HEK293 (cell line): ENCODE results near the gene LMO3.

Experiments used
- CTCF ChIA-PET: fragments of 350-600 bp; formaldehyde crosslinking; extraction: SDS; loops from one replicate; lab custom pipeline; 2021; ENCODE audit warnings: antibody characterized with exemption; lab: Yijun Ruan, JAX
- POLR2A ChIA-PET: fragments of 300-600 bp; formaldehyde crosslinking; extraction: SDS; loops from one replicate; lab custom pipeline; 2020; ENCODE audit warnings: antibody characterized with exemption, inconsistent platforms; lab: Yijun Ruan, JAX
- H3K27ac ChIP-seq: fragments of 200-500 bp; sonication (Bioruptor generic); 2 replicates; pipeline ENCODE4 v1.5.1; 2014; ENCODE audit warnings: low read depth, low read length, control low read depth, inconsistent platforms; ENCODE audit errors: extremely low read depth
- H3K36me3 ChIP-seq, 2 experiments: fragments of 200-500 bp in 1 of 2; sonication (Bioruptor generic) in 1 of 2; 1 replicate in 1 of 2; 2 replicates in 1 of 2; pipeline ENCODE4 v1.5.1; 2014 to 2017; ENCODE audit warnings: inconsistent platforms in 2 of 2, low read length in 2 of 2; ENCODE audit not compliant: control insufficient read depth in 2 of 2, insufficient read depth in 1 of 2
- H3K4me1 ChIP-seq: fragments of 200-500 bp; sonication (Bioruptor generic); 2 replicates; pipeline ENCODE4 v1.5.1; 2014; ENCODE audit warnings: mild to moderate bottlenecking, low read length, inconsistent platforms; ENCODE audit not compliant: control insufficient read depth, insufficient read depth
- H3K4me3 ChIP-seq: 2 replicates; pipeline ENCODE4 v1.5.1; 2011; ENCODE audit warnings: low read depth, mild to moderate bottlenecking, control low read depth, low read length, moderate library complexity
- H3K9me3 ChIP-seq: fragments of 200-500 bp; sonication (Bioruptor generic); 2 replicates; pipeline ENCODE4 v1.5.1; 2014; ENCODE audit warnings: low read depth, low read length, inconsistent platforms; ENCODE audit not compliant: control insufficient read depth, insufficient read depth
- KLF8 ChIP-seq: fragments of 450-650 bp; formaldehyde crosslinking; IDR thresholded peaks from 2 replicates; pipeline ENCODE4 v1.5.1; 2016; ENCODE audit warnings: missing biosample characterization, missing genetic modification characterization
- MYNN ChIP-seq: fragments of 450-650 bp; formaldehyde crosslinking; IDR thresholded peaks from 2 replicates; pipeline ENCODE4 v1.5.1; 2016; ENCODE audit warnings: missing biosample characterization, missing genetic modification characterization, borderline replicate concordance
- PRDM2 ChIP-seq: fragments of 450-650 bp; formaldehyde crosslinking; IDR thresholded peaks from 2 replicates; pipeline ENCODE4 v1.5.1; 2016; ENCODE audit warnings: missing biosample characterization, missing genetic modification characterization, borderline replicate concordance
- SP2 ChIP-seq: fragments of 450-650 bp; formaldehyde crosslinking; IDR thresholded peaks from 2 replicates; pipeline ENCODE4 v1.5.1; 2016; ENCODE audit warnings: missing biosample characterization, missing genetic modification characterization
- TCF7L2 ChIP-seq: IDR thresholded peaks from 2 replicates; pipeline ENCODE4 v1.6.1; 2011; ENCODE audit warnings: low read depth, mild to moderate bottlenecking, inconsistent platforms, low read length, moderate library complexity, borderline replicate concordance
- ZNF10 ChIP-seq: fragments of 450-650 bp; formaldehyde crosslinking; IDR thresholded peaks from 2 replicates; pipeline ENCODE4 v1.5.1; 2017; ENCODE audit warnings: missing biosample characterization, missing genetic modification characterization
- ZNF140 ChIP-seq: fragments of 450-650 bp; formaldehyde crosslinking; IDR thresholded peaks from 2 replicates; pipeline ENCODE4 v1.5.1; 2016; ENCODE audit warnings: missing biosample characterization, missing genetic modification characterization
- ZNF155 ChIP-seq: fragments of 450-650 bp; formaldehyde crosslinking; IDR thresholded peaks from 2 replicates; pipeline ENCODE4 v1.5.1; 2016; ENCODE audit warnings: missing biosample characterization, missing genetic modification characterization
- ZNF202 ChIP-seq: fragments of 450-650 bp; formaldehyde crosslinking; IDR thresholded peaks from 2 replicates; pipeline ENCODE4 v1.5.1; 2016; ENCODE audit warnings: missing biosample characterization, missing genetic modification characterization, borderline replicate concordance
- ZNF266 ChIP-seq: fragments of 450-650 bp; formaldehyde crosslinking; IDR thresholded peaks from 2 replicates; pipeline ENCODE4 v1.5.1; 2016; ENCODE audit warnings: missing biosample characterization, missing genetic modification characterization, low read depth
- ZNF280D ChIP-seq: fragments of 450-650 bp; formaldehyde crosslinking; IDR thresholded peaks from 2 replicates; pipeline ENCODE4 v1.5.1; 2016; ENCODE audit warnings: missing biosample characterization, missing genetic modification characterization
- ZNF341 ChIP-seq: fragments of 450-650 bp; formaldehyde crosslinking; IDR thresholded peaks from 2 replicates; pipeline ENCODE4; 2016; ENCODE audit warnings: low read depth, missing biosample characterization, missing genetic modification characterization
- ZNF416 ChIP-seq: fragments of 450-650 bp; formaldehyde crosslinking; IDR thresholded peaks from 2 replicates; pipeline ENCODE4 v1.5.1; 2016; ENCODE audit warnings: missing biosample characterization, missing genetic modification characterization
- ZNF548 ChIP-seq: fragments of 450-650 bp; formaldehyde crosslinking; IDR thresholded peaks from 2 replicates; pipeline ENCODE4 v1.5.1; 2016; ENCODE audit warnings: missing biosample characterization, missing genetic modification characterization
- ZNF549 ChIP-seq: fragments of 450-650 bp; IDR thresholded peaks from 2 replicates; pipeline ENCODE4 v1.5.1; 2018; ENCODE audit warnings: missing biosample characterization, missing genetic modification characterization, mild to moderate bottlenecking, inconsistent platforms, moderate library complexity
- ZNF560 ChIP-seq: fragments of 450-650 bp; formaldehyde crosslinking; IDR thresholded peaks from 2 replicates; pipeline ENCODE4 v1.5.1; 2017; ENCODE audit warnings: missing biosample characterization, missing genetic modification characterization, borderline replicate concordance
- ZNF624 ChIP-seq: fragments of 450-650 bp; formaldehyde crosslinking; IDR thresholded peaks from 2 replicates; pipeline ENCODE4 v1.5.1; 2017; ENCODE audit warnings: missing biosample characterization, missing genetic modification characterization
- ZNF747 ChIP-seq: fragments of 450-650 bp; formaldehyde crosslinking; IDR thresholded peaks from 2 replicates; pipeline ENCODE4 v1.5.1; 2016; ENCODE audit warnings: missing biosample characterization, missing genetic modification characterization
- ZNF830 ChIP-seq: fragments of 450-650 bp; IDR thresholded peaks from 2 replicates; pipeline ENCODE4 v1.5.0; 2018; ENCODE audit warnings: missing biosample characterization, missing genetic modification characterization, low read depth, mild to moderate bottlenecking, moderate library complexity
- ZNF837 ChIP-seq: fragments of 450-650 bp; formaldehyde crosslinking; IDR thresholded peaks from 2 replicates; pipeline ENCODE4 v1.5.1; 2016; ENCODE audit warnings: missing biosample characterization, missing genetic modification characterization
- ZSCAN5A ChIP-seq: fragments of 450-650 bp; formaldehyde crosslinking; IDR thresholded peaks from 2 replicates; pipeline ENCODE4 v1.5.1; 2016; ENCODE audit warnings: missing biosample characterization, missing genetic modification characterization
- TF ChIP-seq, protein P1 (sequence below): fragments of 450-650 bp; formaldehyde crosslinking; IDR thresholded peaks from 2 replicates; pipeline ENCODE4; 2016; ENCODE audit warnings: missing biosample characterization, missing genetic modification characterization

The LMO3 gene

GRCh38 chr12:16579041-16579440 lies 26.9 kb downstream of the LMO3 start:
- TF ChIP-seq SP2 (tag by site-specific recombination) = no peak
- TF ChIP-seq ZNF202 (tag by site-specific recombination) = no peak
- TF ChIP-seq ZNF548 (tag by site-specific recombination) = no peak
- no peak for TF ChIP-seq ZNF830 (tag by site-specific recombination)
- TF ChIP-seq TCF7L2 = no peak
- no peak for TF ChIP-seq ZNF624 (tag by site-specific recombination)
- TF ChIP-seq ZNF341 (tag by site-specific recombination) = no peak
- no peak for TF ChIP-seq ZNF549 (tag by site-specific recombination)
- TF ChIP-seq ZNF747 (tag by site-specific recombination) = no peak
- no peak for TF ChIP-seq ZNF155 (tag by site-specific recombination)
- no peak for TF ChIP-seq ZNF560 (tag by site-specific recombination)
- no peak for TF ChIP-seq ZNF837 (tag by site-specific recombination)
- no peak for TF ChIP-seq ZNF10 (tag by site-specific recombination)
- no peak for TF ChIP-seq ZNF416
- TF ChIP-seq ZSCAN5A (tag by site-specific recombination) = no peak
- Histone ChIP-seq H3K4me1 (no peaks in the 10 kb centered on the region), H3K36me3 (no peaks in the 10 kb centered on the region), H3K9me3 (no peaks in the 10 kb centered on the region), H3K27ac (no peak overlapping the region), H3K4me3 (no peak overlapping the region)
- ChIA-PET POLR2A (interaction anchor here (0.6 kb wide), 1 partner anchor 225 kb away, joined by 3 read pairs; no protein-coding TSS in a partner anchor), CTCF (no interaction called here)

- Histone ChIP-seq H3K4me3 (no peak overlapping the region), H3K27ac (no peak overlapping the region)
- TF ChIP-seq ZNF140 (tag by site-specific recombination) (no peak), KLF8 (tag by site-specific recombination) (no peak), ZNF266 (no peak), MYNN (tag by site-specific recombination) (no peak), PRDM2 (tag by site-specific recombination) (no peak), ZNF280D (tag by site-specific recombination) (no peak)
- TF ChIP-seq, protein P1, sequence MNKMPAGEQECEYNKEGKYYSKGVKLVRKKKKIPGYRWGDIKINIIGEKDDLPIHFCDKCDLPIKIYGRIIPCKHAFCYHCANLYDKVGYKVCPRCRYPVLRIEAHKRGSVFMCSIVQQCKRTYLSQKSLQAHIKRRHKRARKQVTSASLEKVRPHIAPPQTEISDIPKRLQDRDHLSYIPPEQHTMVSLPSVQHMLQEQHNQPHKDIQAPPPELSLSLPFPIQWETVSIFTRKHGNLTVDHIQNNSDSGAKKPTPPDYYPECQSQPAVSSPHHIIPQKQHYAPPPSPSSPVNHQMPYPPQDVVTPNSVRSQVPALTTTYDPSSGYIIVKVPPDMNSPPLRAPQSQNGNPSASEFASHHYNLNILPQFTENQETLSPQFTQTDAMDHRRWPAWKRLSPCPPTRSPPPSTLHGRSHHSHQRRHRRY (tag by site-specific recombination) = no peak
- TF ChIP-seq, all 188 proteins: peak for 0
- POLR2A ChIA-PET = no interaction called here
- CTCF ChIA-PET = no interaction called here
- Histone ChIP-seq H3K36me3 (no peaks in the 10 kb centered on the region), H3K9me3 (no peaks in the 10 kb centered on the region), H3K4me1 (no peaks in the 10 kb centered on the region)
These were observed 32.4 kb downstream of the LMO3 start for GRCh38 chr12:16573398-16574077.
